Duodenal mucosa (tissue), 2 donors: ENCODE measurements around the gene ADI1.
"Not testable (repeated sequence)": the region's sequence is repeated elsewhere in the genome, so short reads cannot be mapped to it uniquely, and the experiment has no call there.

Experiments
- H3K27ac ChIP-seq: one replicate; pipeline ENCODE4 v1.7.0; 2013; ENCODE audit warnings: low read depth, low read length
- H3K27me3 ChIP-seq, 2 donors: one replicate each; pipeline ENCODE4 v1.7.0; 2013; ENCODE audit warnings: low read length in 2 of 2, control low read depth in 1 of 2; ENCODE audit not compliant: insufficient read depth in 2 of 2, control insufficient read depth in 1 of 2
- H3K36me3 ChIP-seq, 2 donors: one replicate each; pipeline ENCODE4 v1.7.0; 2013; ENCODE audit warnings: low read length in 2 of 2, control low read depth in 1 of 2; ENCODE audit not compliant: insufficient read depth in 2 of 2, control insufficient read depth in 1 of 2
- H3K4me1 ChIP-seq, 2 donors: one replicate each; pipeline ENCODE4 v1.7.0; 2013; ENCODE audit warnings: low read length in 2 of 2, control low read depth in 1 of 2; ENCODE audit not compliant: insufficient read depth in 2 of 2, control insufficient read depth in 1 of 2
- H3K4me3 ChIP-seq, 2 donors: one replicate each; pipeline ENCODE4 v1.7.0; 2013; ENCODE audit warnings: low read length in 2 of 2, low read depth in 1 of 2
- H3K9ac ChIP-seq, 2 donors: one replicate each; pipeline ENCODE4 v1.7.0; 2013; ENCODE audit warnings: low read length in 2 of 2, low read depth in 1 of 2
- H3K9me3 ChIP-seq, 2 donors: one replicate each; pipeline ENCODE4 v1.7.0; 2013; ENCODE audit warnings: low read length in 2 of 2, control low read depth in 1 of 2; ENCODE audit not compliant: control insufficient read depth in 1 of 2

ADI1 gene

GRCh38 chr2:3515438-3515837 is 3.9 kb downstream of the ADI1 start:
- H3K27ac ChIP-seq, H3K4me3 ChIP-seq, H3K27me3 ChIP-seq, H3K9me3 ChIP-seq, H3K9ac ChIP-seq: not testable (repeated sequence)
- peaks cover 19 to 23% of the 10 kb centered on the region in 2 donors for H3K4me1 ChIP-seq
- peaks cover 3 to 28% of the 10 kb centered on the region in 2 donors for H3K36me3 ChIP-seq

- Histone ChIP-seq H3K27ac (no peak overlapping the region), H3K4me3 (no peak overlapping the region), H3K27me3 (no peaks in the 10 kb centered on the region), H3K9me3 (no peaks in the 10 kb centered on the region), H3K9ac (no peak overlapping the region), H3K36me3 (peaks cover 3 to 31% of the 10 kb centered on the region in 2 donors), H3K4me1 (peaks cover 10 to 13% of the 10 kb centered on the region in 2 donors)
Measured at GRCh38 chr2:3513026-3513810, 6.1 kb downstream of the ADI1 start.

- Histone ChIP-seq H3K9me3 (no peaks in the 10 kb centered on the region), H3K4me1 (peaks cover 6 to 10% of the 10 kb centered on the region in 2 donors), H3K27me3 (no peaks in the 10 kb centered on the region), H3K4me3 (no peak overlapping the region), H3K36me3 (peaks cover 3 to 30% of the 10 kb centered on the region in 2 donors), H3K9ac (no peak overlapping the region), H3K27ac (no peak overlapping the region)
Measured at GRCh38 chr2:3512086-3512485, 7.2 kb downstream of the ADI1 start.

GRCh38 chr2:3505771-3506170 is 13.6 kb downstream of the ADI1 start:
- Histone ChIP-seq H3K4me3 (no peak overlapping the region), H3K9ac (no peak overlapping the region), H3K27ac (no peak overlapping the region), H3K4me1 (no peaks in the 10 kb centered on the region), H3K27me3 (no peaks in the 10 kb centered on the region), H3K9me3 (no peaks in the 10 kb centered on the region), H3K36me3 (peaks cover 21 to 41% of the 10 kb centered on the region in 2 donors)

GRCh38 chr2:3504741-3505140 is 14.6 kb downstream of the ADI1 start:
- H3K36me3 ChIP-seq, result peaks cover 21 to 48% of the 10 kb centered on the region in 2 donors
- no peak overlapping the region for H3K9ac ChIP-seq
- no peaks in the 10 kb centered on the region for H3K9me3 ChIP-seq
- no peak overlapping the region for H3K27ac ChIP-seq
- no peaks in the 10 kb centered on the region for H3K27me3 ChIP-seq
- no peaks in the 10 kb centered on the region for H3K4me1 ChIP-seq
- no peak overlapping the region for H3K4me3 ChIP-seq

GRCh38 chr2:3503483-3503882 is 15.8 kb downstream of the ADI1 start:
- Histone ChIP-seq H3K27ac (no peak overlapping the region), H3K9me3 (no peaks in the 10 kb centered on the region), H3K9ac (no peak overlapping the region), H3K36me3 (peaks cover 31 to 60% of the 10 kb centered on the region in 2 donors), H3K4me1 (no peaks in the 10 kb centered on the region), H3K4me3 (no peak overlapping the region), H3K27me3 (no peaks in the 10 kb centered on the region)

- Histone ChIP-seq H3K36me3 (peaks cover 35 to 63% of the 10 kb centered on the region in 2 donors), H3K27ac (no peak overlapping the region), H3K4me1 (no peaks in the 10 kb centered on the region), H3K9me3 (no peaks in the 10 kb centered on the region), H3K9ac (no peak overlapping the region), H3K4me3 (no peak overlapping the region), H3K27me3 (no peaks in the 10 kb centered on the region)
Measured at GRCh38 chr2:3503046-3503445, 16.3 kb downstream of the ADI1 start.

GRCh38 chr2:3500326-3500899 is 18.9 kb downstream of the ADI1 start:
- no peak overlapping the region for H3K27ac ChIP-seq
- H3K4me1 ChIP-seq, result no peaks in the 10 kb centered on the region
- H3K4me3 ChIP-seq, result no peak overlapping the region
- H3K9me3 ChIP-seq, result no peaks in the 10 kb centered on the region
- no peaks in the 10 kb centered on the region for H3K27me3 ChIP-seq
- H3K9ac ChIP-seq, result no peak overlapping the region
- peaks cover 39 to 69% of the 10 kb centered on the region in 2 donors for H3K36me3 ChIP-seq

- H3K4me3 ChIP-seq, result no peak overlapping the region
- peaks cover 35 to 64% of the 10 kb centered on the region in 2 donors for H3K36me3 ChIP-seq
- no peak overlapping the region for H3K27ac ChIP-seq
- no peaks in the 10 kb centered on the region for H3K9me3 ChIP-seq
- H3K9ac ChIP-seq, result no peak overlapping the region
- H3K4me1 ChIP-seq, result no peaks in the 10 kb centered on the region
- no peaks in the 10 kb centered on the region for H3K27me3 ChIP-seq
Measured at GRCh38 chr2:3498783-3499394, 20.4 kb downstream of the ADI1 start.

GRCh38 chr2:3496708-3497080 is 22.6 kb downstream of the ADI1 start:
- not testable (repeated sequence) for H3K4me1 ChIP-seq, H3K9ac ChIP-seq, H3K4me3 ChIP-seq, H3K27me3 ChIP-seq, H3K27ac ChIP-seq, H3K9me3 ChIP-seq
- peaks cover 23 to 50% of the 10 kb centered on the region in 2 donors for H3K36me3 ChIP-seq
